HG03025 (cell line): ENCODE results near the gene ZNF474.
"Not testable (repeated sequence)": the region's sequence is repeated elsewhere in the genome, so short reads cannot be mapped to it uniquely, and the experiment has no call there.

Experiments
- ATAC-seq: cut with Tn5 transposase; IDR thresholded peaks from one replicate; pipeline ENCODE4 v1.9.1; 2021; ENCODE audit warnings: mild to moderate bottlenecking, moderate library complexity; ENCODE audit not compliant: unreplicated experiment, low FRiP score

ZNF474 gene

GRCh38 chr5:122129306-122129705 is at the start of gene ZNF474:
ZNF474 (plus strand) TSS chr5:122129546; CDS start chr5:122151991, 22,445 bp downstream.
- no peak for ATAC-seq

- no peak for ATAC-seq
Observed at GRCh38 chr5:122081541-122081940, 47.8 kb upstream of the ZNF474 start.

GRCh38 chr5:122083535-122083934 is 45.8 kb upstream of the ZNF474 start:
- ATAC-seq = no peak

- no peak for ATAC-seq
Observed at GRCh38 chr5:122085041-122085440, 44.3 kb upstream of the ZNF474 start.

GRCh38 chr5:122089096-122090013 is 40.0 kb upstream of the ZNF474 start:
- no peak for ATAC-seq

GRCh38 chr5:122091936-122092600 is 37.3 kb upstream of the ZNF474 start:
- no peak for ATAC-seq

- ATAC-seq = no peak
Observed at GRCh38 chr5:122093415-122094180, 35.7 kb upstream of the ZNF474 start.

- ATAC-seq = not testable (repeated sequence)
Observed at GRCh38 chr5:122094251-122094650, 35.1 kb upstream of the ZNF474 start.

GRCh38 chr5:122095158-122095557 is 34.2 kb upstream of the ZNF474 start:
- no peak for ATAC-seq

- no peak for ATAC-seq
Observed at GRCh38 chr5:122097391-122097790, 32.0 kb upstream of the ZNF474 start.

GRCh38 chr5:122099060-122099790 is 30.1 kb upstream of the ZNF474 start:
- ATAC-seq = no peak

GRCh38 chr5:122101636-122102285 is 27.6 kb upstream of the ZNF474 start:
- ATAC-seq = no peak

- ATAC-seq = no peak
Observed at GRCh38 chr5:122102825-122103224, 26.5 kb upstream of the ZNF474 start.

GRCh38 chr5:122105909-122106308 is 23.4 kb upstream of the ZNF474 start:
- ATAC-seq = no peak

GRCh38 chr5:122107016-122107415 is 22.3 kb upstream of the ZNF474 start:
- ATAC-seq = no peak

GRCh38 chr5:122110987-122111386 is 18.4 kb upstream of the ZNF474 start:
- ATAC-seq = no peak

- ATAC-seq = no peak
Observed at GRCh38 chr5:122111460-122111859, 17.9 kb upstream of the ZNF474 start.

GRCh38 chr5:122112063-122112462 is 17.3 kb upstream of the ZNF474 start:
- ATAC-seq = no peak

GRCh38 chr5:122112733-122113558 is 16.4 kb upstream of the ZNF474 start:
- ATAC-seq = no peak
